ENCODE measurements around the gene MMAA. TPM values are rescaled to one million over a fixed set of nuclear protein-coding genes. Genes with fewer than 3 reads are reported as not detected.
"Not testable (repeated sequence)": the region's sequence is repeated elsewhere in the genome, so short reads cannot be mapped to it uniquely, and the experiment has no call there.

MMAA gene
- total RNA-seq, 1 donor from 2014 or later: 1.5 TPM

- DNase-seq (ENCODE audit: low read depth in 2 of 2): no peak
Observed at GRCh38 chr4:145635117-145635516, 15.9 kb downstream of the MMAA start.

DNA sequence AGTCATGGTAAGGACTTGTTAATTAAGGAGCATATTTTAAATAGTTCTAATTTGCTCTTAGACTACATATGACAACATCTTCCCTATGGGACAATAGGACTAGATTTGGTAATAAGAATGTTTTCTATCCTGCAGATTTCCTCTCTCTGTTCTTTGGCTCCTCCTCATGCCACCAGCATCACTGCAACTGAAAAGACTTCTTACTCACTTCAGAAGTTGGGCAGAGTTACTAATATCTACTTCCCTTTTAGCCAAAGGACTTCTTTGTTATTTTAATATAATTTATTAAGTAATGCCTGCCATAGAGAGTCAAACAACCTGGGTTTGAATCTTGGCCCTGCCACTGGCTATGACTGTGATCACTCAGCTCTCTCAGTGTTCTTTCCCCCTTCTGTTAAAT, 16.4 kb downstream of the MMAA start:
- no peak for DNase-seq (ENCODE audit: low read depth in 2 of 2)

DNA sequence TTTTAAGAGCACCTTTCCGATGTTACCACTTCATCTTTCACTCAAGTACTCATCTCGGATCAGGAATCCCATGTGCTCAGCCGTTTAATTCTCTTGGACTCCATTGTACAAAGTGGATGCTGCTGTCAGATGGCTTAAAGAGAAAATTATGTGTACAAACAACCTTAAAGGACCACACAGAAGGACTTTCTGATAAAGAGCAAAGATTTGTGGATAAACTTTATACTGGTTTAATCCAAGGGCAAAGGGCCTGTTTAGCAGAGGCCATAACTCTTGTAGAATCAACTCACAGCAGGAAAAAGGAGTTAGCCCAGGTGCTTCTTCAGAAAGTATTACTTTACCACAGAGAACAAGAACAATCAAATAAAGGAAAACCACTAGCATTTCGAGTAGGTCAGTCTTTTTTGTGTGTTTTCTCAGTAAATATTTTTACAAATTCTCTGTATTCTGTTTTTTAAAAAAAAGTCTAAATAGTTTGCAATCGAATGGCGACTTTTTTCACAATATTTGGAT, 20.1 kb downstream of the MMAA start:
- no peak for DNase-seq (ENCODE audit: low read depth in 2 of 2)

DNA sequence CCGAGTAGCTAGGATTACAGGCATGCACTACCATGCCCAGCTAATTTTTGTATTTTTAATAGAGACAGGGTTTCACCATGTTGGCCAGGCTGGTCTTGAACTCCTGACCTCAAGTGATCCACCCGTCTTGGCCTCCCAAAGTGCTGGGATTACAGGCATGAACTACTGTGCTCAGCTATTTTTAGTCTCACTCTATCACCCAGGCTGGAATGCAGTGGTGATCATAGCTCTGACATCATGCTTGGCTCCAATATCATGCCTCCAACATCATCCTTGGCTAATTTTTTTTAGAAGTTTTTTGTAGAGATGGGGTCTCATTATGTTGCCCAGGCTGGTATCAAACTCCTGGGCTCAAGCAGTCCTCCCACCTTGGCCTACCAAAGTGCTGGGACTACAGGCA, 21.1 kb downstream of the MMAA start:
- not testable (repeated sequence) for DNase-seq (ENCODE audit: low read depth in 2 of 2)

DNA sequence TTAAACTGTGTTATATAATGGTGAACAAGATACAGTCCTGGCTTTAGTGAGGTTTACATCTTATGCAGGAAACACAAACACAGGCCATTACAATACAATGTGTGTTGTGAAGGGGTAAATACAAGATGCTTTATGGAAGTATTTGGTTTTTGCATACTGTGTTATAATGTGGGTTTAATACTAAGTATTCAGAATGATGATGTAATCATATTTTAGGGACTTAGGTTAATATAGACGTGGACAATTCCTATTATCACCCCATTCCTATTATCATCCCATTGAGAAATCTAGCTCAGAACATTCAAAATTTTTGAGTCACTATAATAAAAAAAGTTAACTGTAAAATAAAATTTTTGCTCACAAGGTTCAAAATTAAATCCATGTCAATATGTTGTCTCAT, 24.1 kb downstream of the MMAA start:
- no peak for DNase-seq (ENCODE audit: low read depth in 2 of 2)

GRCh38 chr4:145644699-145645098, 25.5 kb downstream of the MMAA start:
- peak in 1 of 2 donors; percentile 11 for DNase-seq (ENCODE audit: low read depth in 2 of 2)

DNA sequence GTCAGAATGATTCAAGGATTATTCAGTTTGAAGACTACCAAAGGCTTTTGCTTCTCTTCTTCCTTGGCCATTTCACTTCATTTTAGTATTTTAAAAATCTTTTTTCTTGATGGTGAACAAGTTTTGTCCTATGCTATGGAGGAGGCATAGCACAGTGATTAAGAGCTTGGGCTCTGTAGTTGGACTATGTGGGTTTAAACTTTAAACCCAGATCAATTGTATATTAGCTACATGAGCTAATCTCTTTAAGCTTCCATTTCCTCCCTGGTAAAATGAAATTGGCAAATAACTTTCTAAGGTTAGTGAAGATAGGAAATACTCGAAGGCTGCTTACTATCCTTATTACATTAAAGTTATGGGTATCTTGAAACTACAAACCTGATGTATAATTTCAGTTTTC, 37.0 kb downstream of the MMAA start:
- no peak for DNase-seq (ENCODE audit: low read depth in 2 of 2)

DNA sequence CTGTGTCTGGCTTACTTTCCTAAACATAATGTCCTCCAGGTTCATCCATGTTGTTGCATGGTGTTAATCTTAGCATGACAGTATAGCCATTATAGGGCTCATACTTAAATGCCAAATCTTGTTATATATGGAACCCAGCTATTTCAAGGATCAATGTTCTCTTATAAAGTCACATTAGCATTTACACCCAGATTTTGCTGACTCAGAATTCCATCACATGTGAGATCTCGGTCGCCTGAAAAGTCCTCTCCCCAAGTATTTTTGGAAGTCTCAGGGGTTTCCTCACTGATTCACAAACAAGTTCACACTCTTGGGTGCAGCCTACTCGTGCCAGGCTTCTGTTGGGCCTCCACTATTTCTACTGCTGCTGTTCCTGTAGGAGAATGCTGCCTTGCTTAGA, 40.9 kb downstream of the MMAA start:
- no peak for DNase-seq (ENCODE audit: low read depth in 2 of 2)

DNA sequence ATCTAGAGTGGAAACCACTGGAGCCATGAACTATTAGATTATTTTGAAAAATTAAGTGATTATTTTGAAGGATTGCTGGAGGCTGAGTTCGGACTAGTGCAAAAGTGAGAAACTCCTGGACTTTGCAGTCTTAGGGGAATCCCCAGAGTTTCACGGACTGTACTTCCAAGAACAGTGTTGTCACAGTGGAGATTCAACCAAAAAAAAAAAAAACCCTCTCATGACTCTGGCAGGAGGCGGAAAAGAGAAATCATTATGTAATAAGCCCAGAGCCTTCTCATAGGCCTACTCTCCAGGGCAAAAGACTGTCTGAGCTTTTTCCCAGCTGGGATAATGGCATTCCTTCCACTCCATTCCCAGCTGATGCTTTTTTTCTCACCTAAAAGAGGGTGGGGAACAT, 44.0 kb downstream of the MMAA start:
- DNase-seq (ENCODE audit: low read depth in 2 of 2): no peak

DNA sequence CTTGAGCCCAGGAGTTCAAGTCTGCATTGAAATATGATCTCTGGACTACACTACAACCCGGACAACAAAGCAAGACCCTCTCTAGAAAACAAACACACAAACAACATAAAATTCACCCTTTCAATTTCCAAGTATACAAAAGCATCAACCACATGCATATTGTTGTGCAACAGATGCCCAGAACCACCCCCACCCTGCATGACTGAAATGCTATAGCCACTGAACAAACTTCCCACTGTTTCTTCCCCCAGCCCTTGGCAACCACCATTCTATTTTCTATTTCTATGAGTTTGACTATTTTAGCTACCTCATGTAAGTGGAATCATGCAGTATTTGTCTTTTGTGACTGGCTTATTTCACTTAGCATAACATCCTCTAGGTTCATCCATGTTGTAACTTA, 46.6 kb downstream of the MMAA start:
- DNase-seq (ENCODE audit: low read depth in 2 of 2): no peak

DNA sequence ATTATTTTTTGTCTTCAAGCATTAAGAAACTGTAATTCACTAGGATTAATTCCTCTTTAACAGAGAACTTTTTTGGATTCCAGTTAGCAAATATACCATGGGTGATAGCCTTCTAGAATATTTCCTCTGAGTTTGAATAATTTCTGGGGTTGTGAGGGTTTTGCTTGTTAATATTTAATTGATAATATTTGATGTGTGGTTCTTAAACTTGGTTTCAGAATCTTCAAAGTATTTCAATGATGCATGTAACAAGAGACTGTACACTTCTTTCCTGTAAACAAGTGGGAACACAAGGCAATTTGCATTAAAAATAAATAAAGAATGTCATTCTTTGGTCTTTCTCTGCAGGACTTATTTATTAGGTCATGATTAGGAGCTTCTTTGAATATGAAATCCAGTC, 51.2 kb downstream of the MMAA start:
- no peak for DNase-seq (ENCODE audit: low read depth in 2 of 2)

DNA sequence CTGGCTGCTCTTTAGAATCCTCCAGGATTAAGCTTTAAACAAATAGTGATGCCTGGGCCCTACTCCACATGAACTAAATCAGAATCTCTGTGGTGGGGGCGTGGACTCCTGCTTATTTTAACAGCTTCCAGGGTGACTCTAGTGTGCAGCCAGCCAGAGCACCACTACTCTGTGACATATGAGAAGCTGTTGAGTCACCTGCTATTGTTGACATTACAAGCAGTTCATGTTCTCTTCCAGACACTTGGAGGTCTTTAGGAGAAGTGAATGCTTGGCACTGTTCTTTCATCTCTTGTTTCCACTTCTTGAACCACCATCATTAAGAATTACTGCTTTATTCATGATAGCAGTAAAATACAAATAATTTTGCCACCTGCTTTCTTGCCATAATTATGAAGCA, 60.3 kb downstream of the MMAA start:
- peak in 1 of 2 donors; percentile 73 for DNase-seq (ENCODE audit: low read depth in 2 of 2)

DNA sequence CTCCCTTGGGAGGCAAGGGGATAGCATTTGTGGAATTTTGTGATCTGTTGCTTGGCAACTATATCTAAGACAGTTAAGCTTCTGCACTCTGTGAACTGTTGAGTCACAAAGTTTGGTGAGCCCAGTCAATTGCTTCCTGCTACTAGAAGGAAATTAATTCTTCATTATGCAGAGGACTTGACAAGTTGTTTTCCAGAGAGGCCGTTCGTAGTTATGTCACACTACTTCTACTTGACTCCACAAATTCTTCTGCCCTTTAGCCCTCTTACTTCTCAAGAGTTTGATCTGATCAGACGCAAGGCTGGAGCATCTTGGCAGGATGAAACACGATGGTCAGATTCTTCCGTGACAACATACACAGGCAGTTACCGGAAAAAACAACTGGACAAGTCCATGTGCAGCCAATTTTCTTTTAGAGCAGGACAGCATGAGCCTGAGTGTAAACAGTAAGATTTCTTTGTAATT, 60.8 kb downstream of the MMAA start, which contains the start of gene C4orf51:
TSS of gene C4orf51 (plus strand) at position 156 of the 465 bp plus-strand sequence. CDS start at position 214, 58 bp downstream.
- DNase-seq (ENCODE audit: low read depth in 2 of 2): peak in 1 of 2 donors; percentile 70

GRCh38 chr4:145680902-145681301, 61.7 kb downstream of the MMAA start:
- no peak for DNase-seq (ENCODE audit: low read depth in 2 of 2)

GRCh38 chr4:145681518-145681917, 62.3 kb downstream of the MMAA start:
- no peak for DNase-seq (ENCODE audit: low read depth in 2 of 2)

- DNase-seq (ENCODE audit: low read depth in 2 of 2): no peak
Observed at GRCh38 chr4:145681956-145682355, 62.8 kb downstream of the MMAA start.

GRCh38 chr4:145686991-145687390, 67.8 kb downstream of the MMAA start:
- DNase-seq (ENCODE audit: low read depth in 2 of 2): no peak

DNA sequence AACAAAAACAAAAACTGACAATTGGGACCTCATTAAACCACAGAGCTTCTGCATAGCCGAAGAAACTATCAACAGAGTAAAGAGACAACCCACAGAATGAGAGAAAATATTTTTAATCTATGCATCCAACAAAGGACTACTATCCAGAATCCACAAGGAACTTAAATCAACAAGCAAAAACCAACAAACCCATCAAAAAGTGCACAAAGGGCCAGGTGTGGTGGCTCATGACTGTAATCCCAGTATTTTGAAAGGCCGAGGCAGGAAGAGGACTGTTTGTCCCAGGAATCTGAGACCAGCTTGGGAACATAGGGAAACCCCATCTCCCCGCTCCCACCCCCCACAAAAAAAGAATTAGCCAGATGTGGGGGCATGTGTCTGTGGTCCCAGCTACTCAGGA, 71.4 kb downstream of the MMAA start:
- DNase-seq (ENCODE audit: low read depth in 2 of 2): no peak

- not testable (repeated sequence) for DNase-seq (ENCODE audit: low read depth in 2 of 2)
Observed at GRCh38 chr4:145691416-145691815, 72.2 kb downstream of the MMAA start.

DNA sequence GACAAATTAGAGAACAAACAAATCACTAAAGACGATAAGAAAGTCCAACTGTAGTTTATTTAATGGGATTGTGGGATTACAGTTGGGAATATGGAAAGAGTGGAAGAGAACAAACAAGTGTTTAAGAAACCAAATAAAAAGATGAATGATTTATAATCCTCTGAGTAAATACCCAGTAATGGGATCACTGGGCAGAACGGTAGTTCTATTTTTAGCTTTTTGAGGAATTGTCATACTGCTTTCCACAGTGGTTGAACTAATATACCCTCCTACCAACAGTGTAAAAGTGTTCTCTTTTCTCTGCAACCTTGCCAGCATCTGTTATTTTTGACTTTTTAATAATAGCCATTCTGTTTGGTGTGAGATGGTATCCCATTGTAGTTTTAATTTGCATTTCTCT, 75.7 kb downstream of the MMAA start:
- no peak for DNase-seq (ENCODE audit: low read depth in 2 of 2)

DNA sequence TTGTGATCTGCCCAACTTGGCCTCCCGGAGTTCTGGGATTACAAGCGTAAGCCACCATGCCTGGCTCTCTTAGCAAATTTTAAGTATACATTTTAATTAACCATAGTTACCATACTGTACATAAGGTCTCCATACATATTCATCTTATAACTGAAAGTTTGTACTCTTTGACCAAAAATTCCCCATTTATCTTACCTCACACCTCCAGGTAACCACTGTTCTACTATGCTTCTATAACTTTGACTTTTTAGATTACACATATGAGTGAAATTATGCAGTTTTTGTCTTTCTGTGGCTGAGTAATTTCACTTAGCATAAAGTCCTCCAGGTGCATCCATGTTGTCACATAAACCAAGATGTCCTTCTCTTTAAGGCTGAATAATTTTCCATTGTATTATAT, 78.1 kb downstream of the MMAA start:
- no peak for DNase-seq (ENCODE audit: low read depth in 2 of 2)

DNA sequence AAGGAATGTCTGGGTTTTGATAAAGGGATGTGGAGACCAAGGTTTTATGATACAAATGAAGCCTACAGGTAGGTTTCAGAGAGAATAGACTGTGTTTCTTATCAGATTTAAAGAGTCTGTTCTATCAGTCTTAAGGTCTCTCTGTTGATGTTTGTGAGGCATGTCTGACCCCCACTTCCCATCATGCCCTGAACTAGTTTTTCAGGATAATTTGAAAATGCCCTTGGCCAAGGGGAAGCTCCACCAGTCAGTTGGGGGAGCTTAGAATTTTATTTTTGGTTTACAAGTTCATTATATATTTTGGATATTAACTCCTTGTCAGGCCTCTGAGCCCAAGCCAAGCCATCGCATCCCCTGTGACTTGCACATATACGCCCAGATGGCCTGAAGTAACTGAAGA, 79.3 kb downstream of the MMAA start:
- no peak for DNase-seq (ENCODE audit: low read depth in 2 of 2)

DNA sequence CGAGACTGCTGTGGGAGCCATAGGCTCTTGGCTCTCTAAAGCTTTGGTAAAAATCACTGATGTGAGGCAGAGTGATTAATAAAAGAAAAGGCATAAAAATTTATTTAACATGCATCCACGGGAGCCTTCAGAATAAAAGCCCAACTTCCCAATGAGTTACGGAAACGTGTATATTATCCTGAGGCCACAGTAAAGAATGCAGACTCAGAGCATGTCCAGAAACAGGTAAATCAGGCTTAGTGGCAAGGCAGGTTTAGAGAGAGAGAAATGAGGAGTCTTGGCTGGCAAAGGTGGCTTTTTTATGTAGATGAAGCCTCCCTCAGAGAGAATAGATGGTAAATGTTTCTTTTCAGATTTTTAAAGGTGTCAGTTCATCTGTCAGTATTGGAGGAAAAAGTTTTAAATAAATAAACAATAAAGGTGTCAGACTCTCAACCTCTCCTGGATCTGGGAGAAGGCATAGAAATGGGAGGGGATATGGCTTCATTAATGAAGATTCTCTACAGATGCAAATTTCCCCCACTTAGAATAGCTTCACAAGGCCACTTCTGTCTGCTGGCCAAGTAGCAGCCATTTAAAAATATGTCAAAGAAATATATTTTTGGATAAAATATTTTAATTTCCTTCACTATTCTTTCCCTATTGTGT, 84.8 kb downstream of the MMAA start:
- DNase-seq (ENCODE audit: low read depth in 2 of 2): no peak

DNA sequence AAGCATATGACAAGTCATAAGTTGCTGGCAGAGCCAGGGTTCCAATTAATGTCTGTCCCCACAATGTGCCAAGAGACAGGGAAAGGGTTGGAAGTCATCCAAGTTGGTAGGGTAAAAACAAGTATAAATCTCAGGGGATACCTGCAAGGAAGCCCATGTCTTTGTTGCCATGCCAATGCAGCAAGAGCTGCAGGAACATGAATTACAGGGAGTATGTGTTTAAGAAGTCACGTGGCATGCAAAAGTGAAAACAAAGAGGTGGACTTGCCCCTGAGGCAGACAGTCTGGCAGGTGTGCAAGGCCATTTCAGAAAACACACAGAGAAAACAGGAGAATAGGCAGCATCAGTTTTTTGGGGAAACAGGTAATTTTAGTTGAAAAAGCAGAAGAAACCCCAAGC, 90.2 kb downstream of the MMAA start:
- DNase-seq (ENCODE audit: low read depth in 2 of 2): no peak
